Psoas muscle (tissue), 8 donors: ENCODE data around the gene EIF4A3. TPM values are rescaled to one million over a fixed set of nuclear protein-coding genes. Genes with fewer than 3 reads are reported as not detected.

Experiments
- ATAC-seq, 4 donors: fragments of 200-7000 bp; cut with Tn5 transposase; one replicate each; pipeline ENCODE4 v1.9.1; 2020; ENCODE audit warnings: moderate library complexity in 3 of 4, mild to moderate bottlenecking in 2 of 4
- DNase-seq, 2 donors: peaks; one replicate each; pipeline ENCODE4 v3.0.0-alpha.2; 2020
- H3K27ac ChIP-seq: fragments of 200-600 bp; one replicate; pipeline ENCODE4 v1.8.0; 2022
- H3K27me3 ChIP-seq, 3 donors: fragments of 200-600 bp in 1 of 3; one replicate each; pipeline versions ENCODE4 v1.6.1 to v1.8.0; 2013 to 2022; ENCODE audit warnings: low read length in 2 of 3, mild to moderate bottlenecking in 2 of 3, moderate library complexity in 1 of 3; ENCODE audit not compliant: insufficient read depth in 3 of 3
- H3K36me3 ChIP-seq, 2 donors: fragments of 200-600 bp in 1 of 2; one replicate each; pipeline versions ENCODE4 v1.6.1 to v1.8.0; 2013 to 2022; ENCODE audit warnings: low read depth in 1 of 2, mild to moderate bottlenecking in 1 of 2, moderate library complexity in 1 of 2; ENCODE audit not compliant: insufficient read depth in 1 of 2
- H3K4me1 ChIP-seq: fragments of 200-600 bp; one replicate; pipeline ENCODE4 v1.8.0; 2022
- H3K4me3 ChIP-seq: fragments of 200-600 bp; one replicate; pipeline ENCODE4 v1.8.0; 2022; ENCODE audit warnings: mild to moderate bottlenecking
- H3K9me3 ChIP-seq: fragments of 200-600 bp; one replicate; pipeline ENCODE4 v1.8.0; 2022
- CTCF ChIP-seq: fragments of 200-600 bp; IDR thresholded peaks from one replicate; pipeline ENCODE4 v1.8.0; 2022; ENCODE audit warnings: antibody characterized with exemption
- WGBS, 3 donors: extraction: QIAGEN DNeasy Blood & Tissue Kit; methylation state at CpG; one replicate each; pipeline versions ENCODE4 v1.1.6 to v1.1.7; 2013; 5-methylcytosine and 5-hydroxymethylcytosine counted together
- intact Hi-C, 2 donors: fragments of 100-400 bp; cut with DNase I; formaldehyde crosslinking; loops; one replicate each; pipeline versions ENCODE4 v1.11.0 to v1.14.2; 2022
- polyA plus RNA-seq, 3 donors: library from polyadenylated mRNA; stranded (reverse); fragments of 200-250 nt; gene quantifications; one replicate each; pipeline ENCODE4 v1.2.3, GENCODE V29; 2013
- total RNA-seq, 4 donors: library from RNA; stranded (reverse); fragmentation: NEBNext Ultra II Directional in 2 of 4; extraction: Animal tissue kit (Norgen Biotek cat#: 25700) in 2 of 4; gene quantifications; one replicate each; pipeline versions ENCODE4 v1.2.1 to v1.2.4, GENCODE V29; 2021 to 2023
- donor health status: healthy with polysubstance abuse.
- donor health status: DM: no; HTN: no; CAD: no; lungs with moderate emphysema.
- donor health status: Bipolar disorder and iron deficiency.
- donor health status: healthy.
- donor health status: DM: yes; HTN: yes; CAD: no.
- donor health status: DM: no; HTN: no; CAD: no.
- donor health status: DM: no; HTN: no; CAD: no.
- donor health status: DM: yes; HTN: yes; CAD: no.

Gene EIF4A3
- total and polyA plus RNA-seq, 7 donors = 26.7 to 77.0 (median 36.0) TPM

- TF ChIP-seq CTCF = no peak
- H3K27ac ChIP-seq = no peak overlapping the region
- H3K36me3 ChIP-seq = peaks cover 30 to 100% of the 10 kb centered on the region in 2 donors
- no peak for ATAC-seq
- H3K4me1 ChIP-seq = no peaks in the 10 kb centered on the region
- intact Hi-C loops = loop anchor here in 1 of 2 donors (10.0 kb wide), 1 partner anchor 226 kb away; no protein-coding TSS in a partner anchor
- H3K27me3 ChIP-seq = no peaks in the 10 kb centered on the region
- H3K9me3 ChIP-seq = no peaks in the 10 kb centered on the region
- 89 to 93% (median 90%) methylated on average over 18 of the region's 18 CpGs for WGBS, 3 donors
- no peak overlapping the region for H3K4me3 ChIP-seq
- DNase-seq = no peak
These were observed 8.0 kb downstream of the EIF4A3 start for GRCh38 chr17:80138856-80139426.

- no peak for ATAC-seq
- TF ChIP-seq CTCF = no peak
- WGBS, 3 donors = 92 to 93% (median 93%) methylated on average over 9 of the region's 9 CpGs
These were observed 9.8 kb downstream of the EIF4A3 start for GRCh38 chr17:80137131-80137530.

GRCh38 chr17:80133626-80133970, 13.3 kb downstream of the EIF4A3 start:
- TF ChIP-seq CTCF = no peak
- WGBS, 3 donors = 91 to 97% (median 95%) methylated on average over 6 of the region's 6 CpGs
- intact Hi-C loops = loop anchor here in 1 of 2 donors (10.0 kb wide), 1 partner anchor 231 kb away; no protein-coding TSS in a partner anchor
- Histone ChIP-seq H3K9me3 (no peaks in the 10 kb centered on the region), H3K36me3 (peaks cover 29 to 62% of the 10 kb centered on the region in 2 donors), H3K4me1 (no peaks in the 10 kb centered on the region), H3K27ac (no peak overlapping the region), H3K4me3 (no peak overlapping the region), H3K27me3 (no peaks in the 10 kb centered on the region)
- ATAC-seq = no peak
- DNase-seq = no peak

More at GRCh38 chr17:80137131-80137530, 9.8 kb downstream of the EIF4A3 start:
- Histone ChIP-seq H3K27ac (no peak overlapping the region), H3K4me3 (no peak overlapping the region), H3K4me1 (no peaks in the 10 kb centered on the region), H3K9me3 (no peaks in the 10 kb centered on the region), H3K36me3 (peaks cover 36 to 97% of the 10 kb centered on the region in 2 donors), H3K27me3 (no peaks in the 10 kb centered on the region)
- no peak for DNase-seq
- intact Hi-C loops = loop anchor here in 1 of 2 donors (10.0 kb wide), 1 partner anchor 228 kb away; no protein-coding TSS in a partner anchor

- H3K4me1 ChIP-seq = no peaks in the 10 kb centered on the region
- H3K9me3 ChIP-seq = no peaks in the 10 kb centered on the region
- ATAC-seq (no peak), DNase-seq (no peak)
- no peak for TF ChIP-seq CTCF
- no peaks in the 10 kb centered on the region for H3K27me3 ChIP-seq
- H3K4me3 ChIP-seq = no peak overlapping the region
- H3K27ac ChIP-seq = no peak overlapping the region
- WGBS, 3 donors = 80 to 87% (median 85%) methylated on average over 5 of the region's 5 CpGs
- intact Hi-C loops = loop anchor here in 1 of 2 donors (10.0 kb wide), 1 partner anchor 232 kb away; no protein-coding TSS in a partner anchor
- peaks cover 26 to 56% of the 10 kb centered on the region in 2 donors for H3K36me3 ChIP-seq
These were observed 13.9 kb downstream of the EIF4A3 start for GRCh38 chr17:80132906-80133625.
